Measurements from ENCODE around the gene SPRYD3.

SPRYD3 gene

DNA sequence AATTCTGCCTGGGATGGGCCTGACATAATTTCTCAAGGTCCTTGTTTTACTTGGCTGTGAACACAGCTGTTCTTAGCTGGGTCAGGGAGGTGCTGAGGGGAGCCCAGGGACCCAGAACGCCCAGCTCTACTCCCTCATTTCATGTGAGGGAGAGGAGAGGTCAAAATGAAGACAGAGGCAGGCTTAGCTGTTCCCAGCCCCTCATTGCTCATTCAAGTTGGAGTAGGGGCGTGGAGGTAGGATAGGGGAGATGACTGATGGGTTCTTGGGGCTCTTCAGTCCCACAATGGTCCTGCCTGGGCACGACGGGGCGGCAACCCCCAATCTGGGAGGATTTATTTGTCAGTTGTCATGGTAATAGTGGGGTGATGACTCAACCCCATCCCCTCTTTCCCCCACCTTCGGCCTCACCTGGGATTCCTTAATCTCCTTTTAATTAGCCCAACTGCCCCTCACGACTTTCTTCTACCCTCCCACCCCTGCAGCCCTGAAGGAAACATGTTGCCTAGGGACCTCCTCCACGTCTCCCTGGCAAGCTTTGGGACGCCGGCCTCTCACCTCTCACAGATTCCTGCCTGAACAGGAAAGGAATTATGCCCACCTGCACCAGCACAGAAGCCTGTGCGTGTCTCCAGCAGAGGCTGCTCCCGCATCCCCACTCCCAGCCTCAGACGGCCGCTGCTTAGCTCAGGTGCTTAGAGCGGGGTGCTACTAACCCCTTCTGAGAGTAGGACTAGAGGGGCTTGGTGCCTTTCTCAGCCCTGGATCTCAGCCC is 10.2 kb downstream of the SPRYD3 start:
- no peak for DNase-seq
- Histone ChIP-seq H3K36me3 (replicated peaks) (peaks cover 26% of the 10 kb centered on the region), H3K4me3 (ENCODE audit: low read depth, low read length) (no peak overlapping the region), H3K27me3 (replicated peaks) (no peaks in the 10 kb centered on the region), H3K27ac (no peak overlapping the region)
- in situ Hi-C loops (cut with HindIII; ENCODE audit: low pct_ligation_motif_present, low sequenced_read_pairs): no loop called here
- TF ChIP-seq, protein P1, sequence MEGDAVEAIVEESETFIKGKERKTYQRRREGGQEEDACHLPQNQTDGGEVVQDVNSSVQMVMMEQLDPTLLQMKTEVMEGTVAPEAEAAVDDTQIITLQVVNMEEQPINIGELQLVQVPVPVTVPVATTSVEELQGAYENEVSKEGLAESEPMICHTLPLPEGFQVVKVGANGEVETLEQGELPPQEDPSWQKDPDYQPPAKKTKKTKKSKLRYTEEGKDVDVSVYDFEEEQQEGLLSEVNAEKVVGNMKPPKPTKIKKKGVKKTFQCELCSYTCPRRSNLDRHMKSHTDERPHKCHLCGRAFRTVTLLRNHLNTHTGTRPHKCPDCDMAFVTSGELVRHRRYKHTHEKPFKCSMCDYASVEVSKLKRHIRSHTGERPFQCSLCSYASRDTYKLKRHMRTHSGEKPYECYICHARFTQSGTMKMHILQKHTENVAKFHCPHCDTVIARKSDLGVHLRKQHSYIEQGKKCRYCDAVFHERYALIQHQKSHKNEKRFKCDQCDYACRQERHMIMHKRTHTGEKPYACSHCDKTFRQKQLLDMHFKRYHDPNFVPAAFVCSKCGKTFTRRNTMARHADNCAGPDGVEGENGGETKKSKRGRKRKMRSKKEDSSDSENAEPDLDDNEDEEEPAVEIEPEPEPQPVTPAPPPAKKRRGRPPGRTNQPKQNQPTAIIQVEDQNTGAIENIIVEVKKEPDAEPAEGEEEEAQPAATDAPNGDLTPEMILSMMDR (IDR thresholded peaks at IDR 0.05; ENCODE audit: low read depth, low read length, missing control alignments): no peak

GRCh38 chr12:53067993-53068770 is 11.0 kb downstream of the SPRYD3 start:
- Histone ChIP-seq H3K36me3 (replicated peaks) (peaks cover 27% of the 10 kb centered on the region), H3K27ac (no peak overlapping the region), H3K27me3 (replicated peaks) (no peaks in the 10 kb centered on the region), H3K4me3 (ENCODE audit: low read depth, low read length) (no peak overlapping the region)
- in situ Hi-C loops (cut with HindIII; ENCODE audit: low pct_ligation_motif_present, low sequenced_read_pairs): no loop called here
- TF ChIP-seq, protein P1 (IDR thresholded peaks at IDR 0.05; ENCODE audit: low read depth, low read length, missing control alignments): no peak
- DNase-seq: no peak

GRCh38 chr12:53067074-53067992 is 11.9 kb downstream of the SPRYD3 start:
- Histone ChIP-seq H3K4me3 (ENCODE audit: low read depth, low read length) (no peak overlapping the region), H3K27me3 (replicated peaks) (no peaks in the 10 kb centered on the region), H3K36me3 (replicated peaks) (peaks cover 35% of the 10 kb centered on the region), H3K27ac (no peak overlapping the region)
- TF ChIP-seq, protein P1 (IDR thresholded peaks at IDR 0.05; ENCODE audit: low read depth, low read length, missing control alignments): no peak
- in situ Hi-C loops (cut with HindIII; ENCODE audit: low pct_ligation_motif_present, low sequenced_read_pairs): no loop called here
- DNase-seq: no peak

DNA sequence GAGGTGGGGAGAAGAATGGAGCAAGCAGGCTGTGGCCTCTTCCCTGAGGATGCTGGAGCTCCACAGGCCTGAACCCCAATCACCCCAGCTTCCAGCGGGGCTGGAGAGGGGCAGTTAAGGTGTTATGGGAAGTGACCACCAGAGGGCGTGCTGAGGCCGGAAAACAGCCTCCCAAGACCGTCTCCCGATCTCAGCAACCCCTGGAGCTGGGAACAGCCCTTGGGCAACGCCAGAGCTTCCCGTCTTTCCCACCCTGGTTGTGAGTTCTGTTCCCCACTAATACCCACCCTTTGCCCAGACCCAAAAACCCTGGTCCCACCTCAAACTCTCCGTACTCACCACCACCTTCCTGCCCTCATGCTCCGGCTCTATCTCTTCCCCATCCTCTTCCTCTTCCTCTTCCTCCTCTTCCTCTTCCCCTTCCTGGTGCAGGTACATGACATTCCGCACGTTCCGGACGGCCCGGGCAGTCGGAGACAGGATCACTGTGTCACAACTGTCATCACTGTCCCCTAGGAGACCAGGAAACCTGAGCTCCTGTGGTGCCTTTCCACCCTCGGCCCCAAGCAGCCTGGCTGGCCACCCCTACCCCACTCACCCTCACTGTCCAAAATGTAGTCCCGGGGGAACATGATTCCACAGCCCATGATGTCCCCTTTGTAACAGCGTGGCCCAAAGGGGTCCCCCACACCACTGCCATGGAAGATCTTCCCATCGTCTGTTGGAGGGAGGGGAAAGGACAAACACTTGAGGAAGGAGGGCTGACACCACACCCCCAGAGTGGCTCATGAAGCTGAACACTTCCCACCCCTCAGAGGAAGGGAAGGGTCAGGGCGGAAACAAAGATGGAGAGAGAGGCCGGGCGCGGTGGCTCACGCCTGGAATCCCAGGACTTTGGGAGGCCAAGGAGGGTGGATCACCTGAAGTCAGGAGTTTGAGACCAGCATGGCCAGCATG is 12.9 kb downstream of the SPRYD3 start:
- in situ Hi-C loops (cut with HindIII; ENCODE audit: low pct_ligation_motif_present, low sequenced_read_pairs): no loop called here
- Histone ChIP-seq H3K36me3 (replicated peaks) (peaks cover 41% of the 10 kb centered on the region), H3K27ac (peak overlapping the region; percentile 78), H3K27me3 (replicated peaks) (no peaks in the 10 kb centered on the region), H3K4me3 (ENCODE audit: low read depth, low read length) (no peak overlapping the region)
- TF ChIP-seq, protein P1 (IDR thresholded peaks at IDR 0.05; ENCODE audit: low read depth, low read length, missing control alignments): peak; percentile 92
- DNase-seq: no peak

DNA sequence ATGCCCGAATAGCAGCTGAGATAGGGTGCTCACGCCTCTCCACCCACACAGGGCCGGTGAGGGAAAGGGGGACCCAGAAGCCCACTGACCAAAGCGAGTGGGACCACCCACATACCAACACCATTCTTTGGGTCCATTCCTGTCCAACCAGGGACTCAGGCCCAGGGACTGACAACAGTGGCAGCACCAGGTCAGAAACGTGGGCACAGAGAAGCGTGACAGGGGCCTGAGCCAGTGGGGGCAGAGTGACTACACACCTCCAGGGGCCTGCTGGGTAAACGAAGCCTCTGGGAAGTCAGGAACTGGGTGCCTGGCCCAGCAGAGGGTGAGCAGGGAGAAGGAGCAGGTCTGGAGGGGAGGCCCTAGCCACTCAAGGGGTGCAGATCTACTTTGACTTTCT is 13.7 kb downstream of the SPRYD3 start:
- H3K27me3 ChIP-seq (replicated peaks): no peaks in the 10 kb centered on the region
- H3K36me3 ChIP-seq (replicated peaks): peaks cover 44% of the 10 kb centered on the region
- in situ Hi-C loops (cut with HindIII; ENCODE audit: low pct_ligation_motif_present, low sequenced_read_pairs): no loop called here

More for the DNA sequence above, 13.7 kb downstream of the SPRYD3 start:
- H3K4me3 ChIP-seq (ENCODE audit: low read depth, low read length): no peak overlapping the region
- no peak overlapping the region for H3K27ac ChIP-seq
- no peak for DNase-seq
- TF ChIP-seq, protein P1 (IDR thresholded peaks at IDR 0.05; ENCODE audit: low read depth, low read length, missing control alignments): no peak
